Loucy (cell line): ENCODE measurements around the gene ASS1.

Experiments used
- H2AFZ ChIP-seq: fragments of 200-600 bp; sonication (generic); 2 replicates; pipeline ENCODE4 v1.6.0; 2016; ENCODE audit warnings: antibody characterized with exemption, mild to moderate bottlenecking, low read length, moderate library complexity
- H3F3A ChIP-seq: fragments of 200-600 bp; 2 replicates; pipeline ENCODE4 v1.6.0; 2016; ENCODE audit warnings: antibody characterized with exemption, low read depth, mild to moderate bottlenecking
- H3K27me3 ChIP-seq: fragments of 200-600 bp; sonication (generic); 2 replicates; pipeline ENCODE4 v1.6.1; 2014; ENCODE audit warnings: low read length, mild to moderate bottlenecking; ENCODE audit not compliant: insufficient read depth, poor library complexity, severe bottlenecking
- H3K36me3 ChIP-seq: fragments of 200-600 bp; sonication (generic); 2 replicates; pipeline ENCODE4 v1.6.1; 2016; ENCODE audit warnings: low read length; ENCODE audit not compliant: insufficient read depth
- H3K4me1 ChIP-seq: fragments of 200-600 bp; sonication (generic); 2 replicates; pipeline ENCODE4 v1.5.1; 2014; ENCODE audit warnings: low read length, mild to moderate bottlenecking; ENCODE audit not compliant: insufficient read depth, poor library complexity, severe bottlenecking
- H3K4me2 ChIP-seq: fragments of 200-600 bp; sonication (generic); 2 replicates; pipeline ENCODE4 v1.6.0; 2014; ENCODE audit warnings: antibody characterized with exemption, low read length, low read depth, mild to moderate bottlenecking; ENCODE audit not compliant: poor library complexity, severe bottlenecking
- H3K4me3 ChIP-seq: fragments of 200-600 bp; sonication (generic); 2 replicates; pipeline ENCODE4 v1.5.1; 2014; ENCODE audit warnings: low read length, mild to moderate bottlenecking, mixed read lengths; ENCODE audit not compliant: poor library complexity, severe bottlenecking
- H3K79me2 ChIP-seq: fragments of 200-600 bp; sonication (generic); 2 replicates; pipeline ENCODE4 v1.6.1; 2014; ENCODE audit warnings: low read length; ENCODE audit not compliant: insufficient read depth
- H3K9ac ChIP-seq: fragments of 200-600 bp; sonication (generic); 2 replicates; pipeline ENCODE4 v1.6.0; 2014; ENCODE audit warnings: mild to moderate bottlenecking, low read depth, low read length, moderate library complexity; ENCODE audit not compliant: poor library complexity, severe bottlenecking
- H3K9me2 ChIP-seq: fragments of 200-600 bp; sonication (generic); replicated peaks from 2 replicates; pipeline ENCODE4 v1.6.1; 2016; ENCODE audit warnings: low read depth, low read length, mixed read lengths
- H3K9me3 ChIP-seq: fragments of 200-600 bp; sonication (generic); 2 replicates; pipeline ENCODE4 v1.6.1; 2014; ENCODE audit warnings: mild to moderate bottlenecking, antibody characterized with exemption, low read length, low read depth; ENCODE audit not compliant: insufficient read depth
- H4K20me1 ChIP-seq: fragments of 200-600 bp; sonication (generic); 2 replicates; pipeline ENCODE4 v1.6.0; 2014; ENCODE audit warnings: antibody characterized with exemption, low read length, mild to moderate bottlenecking; ENCODE audit not compliant: insufficient read depth, poor library complexity, severe bottlenecking
- EZH2phosphoT487 ChIP-seq: fragments of 200-600 bp; IDR thresholded peaks from 2 replicates; pipeline ENCODE4 v1.6.1; 2018; ENCODE audit warnings: antibody characterized with exemption, mild to moderate bottlenecking, moderate library complexity, borderline replicate concordance
- TF ChIP-seq, protein P1 (sequence below): fragments of 200-600 bp; sonication (generic); conservative IDR thresholded peaks from 2 replicates; pipeline ENCODE4 v1.5.1; 2014; ENCODE audit warnings: mild to moderate bottlenecking, antibody characterized with exemption, low read length

Gene ASS1

GRCh38 chr9:130402243-130402642, 42.5 kb upstream of the ASS1 start:
- H3K4me3 ChIP-seq: no peak overlapping the region
- TF ChIP-seq, protein P1, sequence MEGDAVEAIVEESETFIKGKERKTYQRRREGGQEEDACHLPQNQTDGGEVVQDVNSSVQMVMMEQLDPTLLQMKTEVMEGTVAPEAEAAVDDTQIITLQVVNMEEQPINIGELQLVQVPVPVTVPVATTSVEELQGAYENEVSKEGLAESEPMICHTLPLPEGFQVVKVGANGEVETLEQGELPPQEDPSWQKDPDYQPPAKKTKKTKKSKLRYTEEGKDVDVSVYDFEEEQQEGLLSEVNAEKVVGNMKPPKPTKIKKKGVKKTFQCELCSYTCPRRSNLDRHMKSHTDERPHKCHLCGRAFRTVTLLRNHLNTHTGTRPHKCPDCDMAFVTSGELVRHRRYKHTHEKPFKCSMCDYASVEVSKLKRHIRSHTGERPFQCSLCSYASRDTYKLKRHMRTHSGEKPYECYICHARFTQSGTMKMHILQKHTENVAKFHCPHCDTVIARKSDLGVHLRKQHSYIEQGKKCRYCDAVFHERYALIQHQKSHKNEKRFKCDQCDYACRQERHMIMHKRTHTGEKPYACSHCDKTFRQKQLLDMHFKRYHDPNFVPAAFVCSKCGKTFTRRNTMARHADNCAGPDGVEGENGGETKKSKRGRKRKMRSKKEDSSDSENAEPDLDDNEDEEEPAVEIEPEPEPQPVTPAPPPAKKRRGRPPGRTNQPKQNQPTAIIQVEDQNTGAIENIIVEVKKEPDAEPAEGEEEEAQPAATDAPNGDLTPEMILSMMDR: no peak
- no peak for TF ChIP-seq EZH2phosphoT487
- no peaks in the 10 kb centered on the region for H3K9me3 ChIP-seq
- H3K36me3 ChIP-seq: no peaks in the 10 kb centered on the region
- H3K79me2 ChIP-seq: no peaks in the 10 kb centered on the region
- no peaks in the 10 kb centered on the region for H3K4me1 ChIP-seq
- H3F3A ChIP-seq: no peaks in the 10 kb centered on the region
- no peak overlapping the region for H3K4me2 ChIP-seq
- no peaks in the 10 kb centered on the region for H3K27me3 ChIP-seq
- H4K20me1 ChIP-seq: no peaks in the 10 kb centered on the region
- no peak overlapping the region for H2AFZ ChIP-seq
- H3K9ac ChIP-seq: no peak overlapping the region
- no peaks in the 10 kb centered on the region for H3K9me2 ChIP-seq

GRCh38 chr9:130402645-130403440, 41.9 kb upstream of the ASS1 start:
- no peaks in the 10 kb centered on the region for H3K4me1 ChIP-seq
- H3K4me2 ChIP-seq: no peak overlapping the region
- no peak overlapping the region for H2AFZ ChIP-seq
- H3K9ac ChIP-seq: no peak overlapping the region
- H3K79me2 ChIP-seq: no peaks in the 10 kb centered on the region
- H3K9me2 ChIP-seq: no peaks in the 10 kb centered on the region
- no peak for TF ChIP-seq EZH2phosphoT487
- TF ChIP-seq, protein P1: no peak
- H3K4me3 ChIP-seq: no peak overlapping the region
- no peaks in the 10 kb centered on the region for H4K20me1 ChIP-seq
- no peaks in the 10 kb centered on the region for H3F3A ChIP-seq
- H3K27me3 ChIP-seq: no peaks in the 10 kb centered on the region
- H3K36me3 ChIP-seq: no peaks in the 10 kb centered on the region
- H3K9me3 ChIP-seq: no peaks in the 10 kb centered on the region

DNA sequence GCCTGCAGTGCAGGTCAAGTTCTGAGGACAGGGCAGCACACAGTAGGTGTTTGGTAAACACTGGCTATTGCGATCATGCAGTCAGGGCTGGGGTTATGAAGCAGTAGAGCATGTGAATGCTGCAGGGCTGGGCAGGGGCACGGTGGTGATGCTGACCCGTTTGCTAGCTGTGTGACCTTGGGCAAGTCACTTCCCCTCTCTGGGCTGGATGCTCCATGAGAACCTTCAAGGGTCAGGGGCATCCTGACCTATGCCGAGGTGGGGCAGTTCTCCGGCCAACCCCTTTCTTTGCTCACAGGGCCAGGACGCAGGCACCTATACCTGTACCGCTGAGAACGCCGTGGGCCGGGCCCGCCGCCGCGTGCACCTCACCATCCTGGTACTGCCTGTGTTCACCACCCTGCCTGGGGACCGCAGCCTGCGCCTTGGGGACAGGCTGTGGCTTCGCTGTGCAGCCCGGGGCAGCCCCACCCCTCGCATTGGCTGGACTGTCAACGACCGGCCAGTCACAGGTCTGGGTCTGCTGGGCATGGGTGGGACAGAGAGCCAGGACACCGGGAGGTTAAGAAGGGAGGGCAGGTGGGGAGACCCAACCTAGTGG, 39.0 kb upstream of the ASS1 start:
- Histone ChIP-seq H3K4me3 (no peak overlapping the region), H3K79me2 (no peaks in the 10 kb centered on the region), H3K27me3 (no peaks in the 10 kb centered on the region), H3F3A (no peaks in the 10 kb centered on the region), H3K9ac (no peak overlapping the region), H3K9me3 (no peaks in the 10 kb centered on the region), H3K4me1 (no peaks in the 10 kb centered on the region), H4K20me1 (no peaks in the 10 kb centered on the region), H2AFZ (no peak overlapping the region), H3K36me3 (no peaks in the 10 kb centered on the region), H3K9me2 (no peaks in the 10 kb centered on the region), H3K4me2 (no peak overlapping the region)
- TF ChIP-seq, protein P1: no peak
- TF ChIP-seq EZH2phosphoT487: no peak
